HG03175 (cell line): ENCODE measurements around the gene SIRPG.
"Not testable (repeated sequence)": the region's sequence is repeated elsewhere in the genome, so short reads cannot be mapped to it uniquely, and the experiment has no call there.

Experiments used
- ATAC-seq: cut with Tn5 transposase; IDR thresholded peaks from one replicate; pipeline ENCODE4 v1.9.1; 2021; ENCODE audit warnings: mild to moderate bottlenecking, moderate library complexity; ENCODE audit not compliant: unreplicated experiment

SIRPG gene

DNA sequence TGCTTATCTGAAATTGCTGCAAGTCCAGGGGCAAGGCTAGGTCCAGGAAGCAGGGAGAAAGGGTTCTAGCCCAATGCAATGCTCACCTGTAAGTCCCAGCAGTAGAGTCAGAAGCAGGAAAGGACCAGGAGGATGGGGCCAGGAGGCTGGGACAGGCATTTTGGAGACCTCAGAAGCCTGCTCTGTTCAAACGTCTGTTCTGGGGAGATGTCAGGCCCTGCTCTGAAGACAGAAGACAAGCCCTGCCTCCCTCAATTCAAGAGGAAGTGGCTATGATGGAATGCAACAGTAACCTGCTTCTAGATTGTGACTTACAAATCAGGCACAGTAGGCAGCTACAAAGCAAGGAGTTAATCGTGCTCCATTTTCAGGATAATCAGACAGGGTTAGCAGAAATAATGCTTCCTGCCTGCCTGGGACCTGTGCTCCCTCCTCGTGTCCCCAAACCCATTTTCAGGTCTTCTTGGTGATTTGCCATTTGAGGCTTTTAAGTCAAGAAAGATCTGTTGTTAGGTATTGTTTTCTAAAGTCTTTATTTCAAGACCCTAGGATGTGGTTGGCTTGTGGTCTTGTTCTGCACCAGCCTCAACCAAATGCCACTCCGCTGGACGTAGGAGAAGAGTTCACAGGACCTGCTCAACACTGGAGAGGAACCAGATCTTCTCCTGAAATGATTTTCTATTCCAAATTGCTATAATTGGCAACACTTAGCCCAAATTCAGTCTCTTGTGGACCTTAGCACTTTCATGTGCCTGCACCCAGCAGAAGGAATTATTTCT, at the start of gene SIRPG:
Gene SIRPG, minus strand, starts transcription at position 224 of the 779 bp plus-strand sequence. Its CDS starts 65 bp downstream, at position 159.
- no peak for ATAC-seq

DNA sequence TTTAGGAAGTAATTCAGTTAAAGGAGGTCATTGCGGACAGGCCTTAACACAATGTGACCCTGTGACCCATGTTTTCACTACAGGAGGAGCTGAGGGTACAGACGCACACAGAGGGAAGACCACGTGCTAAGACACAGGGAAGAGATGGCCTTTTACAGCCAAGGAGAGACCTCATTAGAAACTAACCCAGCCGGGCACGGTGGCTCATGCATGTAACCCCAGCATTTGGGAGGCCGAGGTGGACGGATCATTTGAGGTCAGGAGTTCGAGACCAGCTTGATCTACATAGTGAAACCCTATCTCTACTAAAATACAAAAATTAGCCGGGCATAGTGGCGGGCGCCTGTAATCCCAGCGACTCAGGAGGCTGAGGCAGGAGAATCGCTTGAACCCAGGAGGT, 49.3 kb upstream of the SIRPG start:
- ATAC-seq, result not testable (repeated sequence)

GRCh38 chr20:1706079-1706478, 48.5 kb upstream of the SIRPG start:
- ATAC-seq, result no peak

DNA sequence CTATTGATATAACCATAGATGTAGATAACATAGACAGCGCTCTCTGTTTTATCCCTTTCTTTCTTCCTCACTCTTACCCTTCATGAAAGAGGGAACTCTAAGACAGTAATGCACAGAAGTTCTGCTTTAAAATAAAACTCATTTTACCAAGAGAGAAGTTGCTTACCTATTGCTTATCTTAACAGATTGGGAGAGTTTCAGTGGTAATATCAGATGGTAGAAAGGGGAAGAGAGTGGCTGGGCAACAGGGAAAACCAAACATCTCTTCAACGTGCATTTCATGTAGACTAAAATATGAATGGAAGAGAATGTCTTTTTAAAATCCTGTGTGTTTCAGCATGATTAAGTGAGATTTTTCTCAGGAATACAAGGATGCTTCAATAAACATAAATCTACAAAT, 45.3 kb upstream of the SIRPG start:
- ATAC-seq, result no peak

DNA sequence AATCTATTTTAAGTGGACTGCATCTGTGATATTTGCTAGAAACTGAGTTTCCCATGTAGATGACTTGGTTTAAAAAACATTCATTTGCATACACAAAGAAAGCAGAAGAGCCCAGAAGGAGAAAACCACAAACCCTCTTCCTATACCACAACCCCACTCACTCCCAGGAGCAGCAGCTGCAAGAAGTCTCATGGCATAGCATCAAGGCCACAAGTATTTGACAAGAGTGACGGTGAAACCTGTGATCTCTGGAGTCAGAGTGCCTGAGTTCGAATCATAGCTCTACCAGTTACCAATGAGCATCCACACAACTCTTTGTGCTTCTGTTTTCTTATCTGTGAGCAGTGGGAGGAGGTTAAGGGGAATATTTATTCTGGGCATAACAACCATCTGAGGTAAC, 44.7 kb upstream of the SIRPG start:
- ATAC-seq, result no peak

DNA sequence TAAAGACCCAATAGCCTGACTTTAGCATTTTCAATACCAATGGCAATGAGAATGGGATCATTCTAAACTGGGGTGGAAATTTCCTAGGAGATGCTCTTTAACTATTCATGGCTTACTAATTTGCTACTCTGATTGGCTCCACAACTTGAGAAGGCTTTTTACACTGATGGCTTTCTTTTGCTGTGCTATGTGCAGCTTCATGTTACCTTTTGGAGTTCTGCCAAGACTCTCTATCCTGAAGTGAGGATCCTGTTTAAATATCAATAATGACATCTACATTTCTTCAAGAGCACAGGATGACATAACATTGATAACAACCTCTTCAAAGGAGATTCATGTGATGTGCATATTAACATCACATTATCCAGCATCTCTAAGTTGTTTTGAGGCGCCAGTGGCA, 43.4 kb upstream of the SIRPG start:
- ATAC-seq, result no peak

DNA sequence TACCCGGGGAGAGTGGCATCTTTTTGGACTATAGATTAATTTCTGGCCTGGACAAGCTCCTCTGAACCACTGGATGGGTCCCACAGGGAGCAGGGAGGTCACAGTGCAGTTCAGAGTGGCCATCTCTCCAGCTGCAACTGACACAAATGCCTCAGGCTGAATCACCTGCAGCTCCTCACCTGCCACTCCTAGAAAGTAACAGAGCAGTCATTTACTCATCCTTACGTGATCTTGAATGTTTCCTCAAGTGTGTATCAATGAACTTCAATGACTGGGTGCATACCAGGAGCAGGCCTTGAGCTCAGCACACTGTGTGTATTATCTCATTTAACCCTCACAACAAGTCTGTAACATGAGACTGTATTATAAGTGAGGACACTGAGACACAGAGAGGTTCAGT, 40.0 kb upstream of the SIRPG start:
- ATAC-seq, result no peak

- no peak for ATAC-seq
These were observed 39.1 kb upstream of the SIRPG start for GRCh38 chr20:1696521-1697209.

DNA sequence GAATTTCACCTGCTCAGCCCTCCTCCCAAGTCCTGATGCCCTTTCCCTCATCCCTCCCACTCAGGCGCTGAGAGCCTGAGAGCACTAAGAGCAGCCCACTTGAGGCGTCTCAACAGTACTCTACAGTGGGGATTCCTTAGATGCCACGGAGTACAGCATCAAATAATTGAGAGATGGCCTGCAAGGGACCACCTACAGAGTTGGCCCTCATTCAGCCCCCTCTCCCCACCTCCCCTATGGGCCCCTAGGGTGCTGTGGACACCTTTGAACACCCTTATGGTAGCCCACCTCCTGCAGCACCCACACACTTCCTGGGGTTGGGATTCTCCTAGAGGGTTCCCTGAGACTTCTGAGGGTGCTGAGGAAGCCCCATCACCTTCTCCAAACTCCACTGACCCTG, 37.1 kb upstream of the SIRPG start:
- no peak for ATAC-seq

DNA sequence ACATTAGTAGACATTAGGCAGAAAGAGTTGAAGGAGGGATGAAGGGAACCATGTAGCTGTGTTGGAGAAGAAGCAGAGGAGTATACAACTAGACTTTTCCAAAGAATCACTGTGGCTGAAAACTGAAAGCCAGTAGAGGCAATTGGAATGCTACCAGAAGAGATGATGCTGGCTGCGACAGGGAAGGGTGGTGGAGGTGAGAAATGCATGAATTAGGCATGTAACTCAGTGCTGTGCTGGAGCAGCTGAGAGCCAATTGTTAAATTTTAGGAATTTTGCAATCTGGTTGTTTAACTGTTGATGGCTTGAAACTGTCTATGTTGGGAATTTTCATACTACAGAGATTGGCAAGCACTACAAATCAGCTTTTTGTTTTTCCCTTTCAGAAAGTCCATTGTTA, 35.8 kb upstream of the SIRPG start:
- ATAC-seq, result no peak

DNA sequence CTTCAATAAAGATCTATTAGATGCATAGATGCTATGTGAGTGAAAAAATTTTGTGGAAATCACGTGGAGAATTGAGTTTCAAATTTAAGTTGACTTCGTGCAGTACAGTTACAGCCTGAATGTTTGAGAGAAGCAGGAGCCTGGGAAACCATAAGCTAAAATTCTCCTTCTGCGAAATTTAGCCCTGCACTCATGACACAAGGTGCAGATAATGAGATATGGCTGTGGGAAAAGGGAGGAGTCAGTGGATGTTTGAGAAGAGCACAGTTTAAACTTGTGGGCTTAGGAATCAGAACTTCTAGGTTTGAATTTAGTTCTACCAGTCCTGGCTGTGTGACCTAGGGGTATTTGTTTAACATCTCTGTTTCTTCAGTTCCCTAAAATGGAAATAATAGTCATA, 32.1 kb upstream of the SIRPG start:
- no peak for ATAC-seq

DNA sequence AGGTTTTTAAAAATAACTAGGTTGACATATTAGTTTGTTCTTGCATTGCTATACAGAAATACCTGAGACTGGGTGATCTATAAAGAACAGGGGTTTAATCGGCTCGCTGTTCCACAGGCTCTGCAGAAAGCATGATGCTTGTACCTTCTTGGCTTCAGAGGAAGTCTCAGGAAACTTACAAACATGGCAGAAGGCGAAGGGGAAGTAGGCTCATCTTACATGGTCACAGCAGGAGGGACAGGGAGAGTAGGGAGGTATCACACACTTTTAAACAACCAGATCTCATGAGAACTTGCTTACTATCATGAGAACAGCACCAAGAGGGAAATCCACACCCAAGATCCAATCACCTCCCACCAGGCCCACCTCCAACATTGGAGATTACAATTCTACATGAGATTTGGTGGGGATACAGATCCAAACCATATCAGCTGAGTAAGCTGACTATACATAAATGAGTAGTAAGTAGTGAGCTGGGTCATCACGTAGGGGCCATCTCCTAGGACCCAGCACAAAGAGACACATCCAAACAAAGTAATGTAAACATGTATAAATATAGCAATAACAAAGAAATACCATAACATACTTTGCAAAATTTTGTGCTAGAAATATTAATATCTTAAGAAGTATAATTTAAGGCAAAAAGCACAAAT, 31.4 kb upstream of the SIRPG start:
- ATAC-seq, result no peak

DNA sequence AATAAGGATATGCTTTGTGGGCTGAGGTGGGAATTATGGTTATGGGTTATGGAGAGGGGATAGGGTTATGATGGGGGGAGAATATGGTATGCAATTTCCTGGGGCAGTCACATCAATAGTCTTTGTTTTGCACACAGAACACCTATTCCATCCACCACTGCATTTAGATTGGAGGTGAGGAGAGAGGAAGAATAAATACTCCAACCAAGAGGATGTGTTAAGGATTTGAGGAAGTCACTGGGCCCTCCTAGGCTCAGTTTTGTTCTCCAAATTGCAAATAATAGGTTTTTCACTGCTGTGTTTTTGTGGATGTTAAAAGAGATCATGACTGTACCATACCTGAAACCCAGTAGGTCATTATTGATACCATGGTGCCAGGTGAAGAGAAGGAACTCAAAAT, 29.5 kb upstream of the SIRPG start:
- ATAC-seq, result no peak

- no peak for ATAC-seq
These were observed 28.7 kb upstream of the SIRPG start for GRCh38 chr20:1686151-1686748.

- no peak for ATAC-seq
These were observed 27.9 kb upstream of the SIRPG start for GRCh38 chr20:1685304-1686052.

- ATAC-seq, result no peak
These were observed 27.3 kb upstream of the SIRPG start for GRCh38 chr20:1684872-1685271.

DNA sequence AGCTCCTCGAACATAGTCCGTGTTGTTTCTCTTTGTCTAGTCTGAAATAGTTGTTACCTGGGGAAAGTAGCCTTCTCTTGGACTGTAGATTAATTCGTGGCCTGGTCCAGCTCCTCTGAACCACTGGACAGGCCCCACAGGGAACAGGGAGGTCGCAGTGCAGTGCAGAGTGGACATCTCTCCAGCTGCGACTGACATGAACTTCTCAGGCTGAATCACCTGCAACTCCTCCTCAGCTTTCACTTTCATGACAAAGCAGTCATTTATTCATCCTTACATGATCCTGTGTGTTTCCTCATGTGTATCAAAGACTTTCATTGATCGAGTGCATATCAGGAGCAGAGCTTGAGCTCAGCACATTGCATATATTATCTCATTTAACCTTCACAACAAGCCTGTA, 19.1 kb upstream of the SIRPG start:
- ATAC-seq, result no peak

DNA sequence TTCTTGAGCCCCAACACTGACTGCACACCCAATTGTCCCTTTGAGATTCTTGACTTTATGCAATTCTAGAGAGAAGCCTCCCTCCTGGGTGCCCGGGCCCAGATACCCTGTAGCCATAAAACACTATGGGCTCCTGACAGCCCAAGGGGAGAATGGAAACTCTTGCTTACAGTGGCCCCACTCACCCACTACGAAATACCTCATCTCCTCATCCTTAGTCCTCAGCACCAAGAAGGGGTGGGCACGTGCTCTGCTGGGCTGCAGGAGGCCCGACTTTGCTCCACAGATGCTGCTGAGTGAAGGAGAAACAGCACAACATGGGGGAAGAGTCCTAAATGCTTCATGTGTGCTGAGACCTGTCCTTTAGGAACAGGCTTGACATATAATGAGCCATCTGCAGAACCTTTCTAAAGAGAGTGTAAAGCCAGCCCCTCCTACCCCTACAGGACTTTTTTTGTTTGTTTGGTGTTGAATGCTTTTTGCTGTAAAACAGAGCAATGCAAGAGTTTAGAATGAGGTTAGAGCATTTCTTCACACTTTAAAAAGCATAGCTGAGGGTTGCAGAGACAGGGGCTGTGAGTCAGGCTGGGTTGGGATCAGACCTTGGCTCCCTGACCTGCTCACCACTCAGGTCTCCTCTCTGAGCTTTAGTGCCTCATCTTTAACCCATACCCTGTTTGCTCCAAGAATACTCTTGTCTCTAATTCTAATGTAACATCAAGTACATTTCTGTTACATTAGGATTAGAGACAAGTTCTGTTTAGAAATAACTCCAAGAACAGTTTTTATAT, 17.6 kb upstream of the SIRPG start:
- ATAC-seq, result no peak

DNA sequence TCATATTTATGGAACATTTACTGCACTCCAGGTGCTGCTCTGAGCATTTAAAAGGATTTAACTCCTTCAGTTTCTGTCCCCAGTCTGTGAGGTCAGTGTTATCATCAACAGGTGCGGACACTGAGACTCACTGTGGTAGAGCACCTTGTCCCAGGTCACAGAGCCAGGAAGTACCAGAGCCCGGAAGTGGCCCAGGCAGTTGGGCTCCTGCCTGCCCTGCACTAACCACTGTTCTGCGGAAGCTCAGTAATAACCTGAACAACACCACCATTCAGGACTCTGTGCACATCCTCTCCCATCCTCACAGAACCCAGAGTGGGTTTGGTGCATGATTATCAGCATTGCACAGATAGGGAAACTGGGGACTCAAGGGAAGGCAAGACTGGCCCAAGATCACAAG, 16.8 kb upstream of the SIRPG start:
- no peak for ATAC-seq

- ATAC-seq, result no peak
These were observed 15.8 kb upstream of the SIRPG start for GRCh38 chr20:1673424-1673823.
